SK-N-SH (cell line): ENCODE results near the gene CEP131.

Source experiments
- CHD2 ChIP-seq: fragments of 150-350 bp; IDR thresholded peaks from 2 replicates; pipeline ENCODE4 v1.6.1; 2018; ENCODE audit warnings: low read length; ENCODE audit not compliant: partially characterized antibody
- EP300 ChIP-seq, 2 experiments: IDR thresholded peaks; 2 replicates each; pipeline versions ENCODE4 v1.4.0 to v1.6.1; 2012; ENCODE audit warnings: borderline replicate concordance in 1 of 2, low read depth in 1 of 2, low read length in 1 of 2
- MXI1 ChIP-seq: IDR thresholded peaks from 2 replicates; pipeline ENCODE4 v1.6.1; 2012; ENCODE audit warnings: mild to moderate bottlenecking, low read depth, low read length, improper control_type of control experiment
- NFIC ChIP-seq: IDR thresholded peaks from 2 replicates; pipeline ENCODE4 v1.4.0; 2012; ENCODE audit warnings: borderline replicate concordance
- POLR2AphosphoS5 ChIP-seq: IDR thresholded peaks from 2 replicates; pipeline ENCODE4 v1.6.1; 2012; ENCODE audit warnings: low read depth, low read length
- TCF12 ChIP-seq: IDR thresholded peaks from 2 replicates; pipeline ENCODE4 v1.4.0; 2012
- TF ChIP-seq, protein P1 (sequence below): IDR thresholded peaks from 2 replicates; pipeline ENCODE4 v1.6.1; 2012; ENCODE audit warnings: mild to moderate bottlenecking, low read depth, low read length, moderate library complexity
- TF ChIP-seq, protein P2 (sequence below): fragments of 200-600 bp; sonication (generic); IDR thresholded peaks from 2 replicates; pipeline ENCODE4 v1.6.1; 2017; ENCODE audit warnings: antibody characterized with exemption, mild to moderate bottlenecking, moderate library complexity

DNA sequence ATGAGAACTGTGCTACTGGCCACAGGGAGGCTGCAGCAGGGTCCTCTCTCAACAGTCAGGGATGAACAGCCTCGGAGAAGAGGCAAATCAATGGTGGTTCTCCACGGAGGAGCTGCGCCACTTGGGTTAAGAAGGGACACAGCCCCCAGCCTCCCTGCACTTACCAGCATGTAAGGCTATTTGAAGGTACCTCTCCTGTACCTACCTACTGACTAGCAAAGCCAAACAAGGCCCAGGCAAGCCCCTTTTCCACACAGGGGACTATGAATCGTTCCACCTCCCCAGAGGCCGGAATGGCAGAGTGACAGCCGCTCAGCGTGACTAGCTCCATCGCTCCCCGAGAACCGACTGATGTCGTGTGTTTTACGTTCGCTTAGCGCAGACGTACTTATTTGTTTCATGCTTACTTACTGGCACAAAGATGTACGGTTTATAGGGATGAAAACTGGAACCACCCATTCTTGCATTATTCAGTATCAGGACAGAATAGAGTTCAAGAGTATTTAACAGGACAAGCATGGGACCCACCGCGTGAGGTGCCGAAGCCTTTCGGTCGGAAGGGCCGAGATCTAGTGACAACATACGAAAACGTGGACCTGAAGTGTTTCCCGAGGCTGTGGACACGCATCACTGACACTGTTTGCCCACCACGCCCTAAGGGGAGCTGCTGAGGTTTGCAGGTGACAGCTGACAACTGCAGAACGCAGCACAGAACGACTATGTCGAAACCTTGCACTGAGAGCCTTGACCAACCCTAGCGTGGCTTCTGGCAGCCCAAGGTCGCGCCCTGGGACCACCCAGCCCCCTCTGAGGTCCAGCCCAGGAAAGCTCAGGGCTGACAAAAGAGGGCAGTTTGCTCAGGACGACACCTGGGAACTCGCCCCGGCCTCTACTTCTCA lies 15.1 kb upstream of the CEP131 start:
- TF ChIP-seq, protein P1, sequence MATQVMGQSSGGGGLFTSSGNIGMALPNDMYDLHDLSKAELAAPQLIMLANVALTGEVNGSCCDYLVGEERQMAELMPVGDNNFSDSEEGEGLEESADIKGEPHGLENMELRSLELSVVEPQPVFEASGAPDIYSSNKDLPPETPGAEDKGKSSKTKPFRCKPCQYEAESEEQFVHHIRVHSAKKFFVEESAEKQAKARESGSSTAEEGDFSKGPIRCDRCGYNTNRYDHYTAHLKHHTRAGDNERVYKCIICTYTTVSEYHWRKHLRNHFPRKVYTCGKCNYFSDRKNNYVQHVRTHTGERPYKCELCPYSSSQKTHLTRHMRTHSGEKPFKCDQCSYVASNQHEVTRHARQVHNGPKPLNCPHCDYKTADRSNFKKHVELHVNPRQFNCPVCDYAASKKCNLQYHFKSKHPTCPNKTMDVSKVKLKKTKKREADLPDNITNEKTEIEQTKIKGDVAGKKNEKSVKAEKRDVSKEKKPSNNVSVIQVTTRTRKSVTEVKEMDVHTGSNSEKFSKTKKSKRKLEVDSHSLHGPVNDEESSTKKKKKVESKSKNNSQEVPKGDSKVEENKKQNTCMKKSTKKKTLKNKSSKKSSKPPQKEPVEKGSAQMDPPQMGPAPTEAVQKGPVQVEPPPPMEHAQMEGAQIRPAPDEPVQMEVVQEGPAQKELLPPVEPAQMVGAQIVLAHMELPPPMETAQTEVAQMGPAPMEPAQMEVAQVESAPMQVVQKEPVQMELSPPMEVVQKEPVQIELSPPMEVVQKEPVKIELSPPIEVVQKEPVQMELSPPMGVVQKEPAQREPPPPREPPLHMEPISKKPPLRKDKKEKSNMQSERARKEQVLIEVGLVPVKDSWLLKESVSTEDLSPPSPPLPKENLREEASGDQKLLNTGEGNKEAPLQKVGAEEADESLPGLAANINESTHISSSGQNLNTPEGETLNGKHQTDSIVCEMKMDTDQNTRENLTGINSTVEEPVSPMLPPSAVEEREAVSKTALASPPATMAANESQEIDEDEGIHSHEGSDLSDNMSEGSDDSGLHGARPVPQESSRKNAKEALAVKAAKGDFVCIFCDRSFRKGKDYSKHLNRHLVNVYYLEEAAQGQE = no peak
- TF ChIP-seq, protein P2, sequence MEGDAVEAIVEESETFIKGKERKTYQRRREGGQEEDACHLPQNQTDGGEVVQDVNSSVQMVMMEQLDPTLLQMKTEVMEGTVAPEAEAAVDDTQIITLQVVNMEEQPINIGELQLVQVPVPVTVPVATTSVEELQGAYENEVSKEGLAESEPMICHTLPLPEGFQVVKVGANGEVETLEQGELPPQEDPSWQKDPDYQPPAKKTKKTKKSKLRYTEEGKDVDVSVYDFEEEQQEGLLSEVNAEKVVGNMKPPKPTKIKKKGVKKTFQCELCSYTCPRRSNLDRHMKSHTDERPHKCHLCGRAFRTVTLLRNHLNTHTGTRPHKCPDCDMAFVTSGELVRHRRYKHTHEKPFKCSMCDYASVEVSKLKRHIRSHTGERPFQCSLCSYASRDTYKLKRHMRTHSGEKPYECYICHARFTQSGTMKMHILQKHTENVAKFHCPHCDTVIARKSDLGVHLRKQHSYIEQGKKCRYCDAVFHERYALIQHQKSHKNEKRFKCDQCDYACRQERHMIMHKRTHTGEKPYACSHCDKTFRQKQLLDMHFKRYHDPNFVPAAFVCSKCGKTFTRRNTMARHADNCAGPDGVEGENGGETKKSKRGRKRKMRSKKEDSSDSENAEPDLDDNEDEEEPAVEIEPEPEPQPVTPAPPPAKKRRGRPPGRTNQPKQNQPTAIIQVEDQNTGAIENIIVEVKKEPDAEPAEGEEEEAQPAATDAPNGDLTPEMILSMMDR = no peak
- TF ChIP-seq NFIC = no peak
- TF ChIP-seq EP300 (IDR thresholded peaks at IDR 0.05; ENCODE audit: borderline replicate concordance in 1 of 2, low read depth in 1 of 2, low read length in 1 of 2) = no peak
- no peak for TF ChIP-seq MXI1
- no peak for TF ChIP-seq TCF12
- TF ChIP-seq CHD2 = no peak
- TF ChIP-seq POLR2AphosphoS5 = no peak
